ENCODE results near the gene RABAC1. TPM values are rescaled to one million over a fixed set of nuclear protein-coding genes. Genes with fewer than 3 reads are reported as not detected.

RABAC1 gene
- total and polyA plus RNA-seq, 2 of the 4 experiments (the other 2 are of a cell fraction): 117 to 276 TPM

GRCh38 chr19:41994994-41995958, 36.2 kb upstream of the RABAC1 start:
- dilution Hi-C loops (cut with HindIII; ENCODE audit: low sequenced_read_pairs, unreplicated experiment) (no loop called here), intact Hi-C loops (cut with micrococcal nuclease) (no loop called here), in situ Hi-C loops (cut with MboI; ENCODE audit: low sequenced_read_pairs) (no loop called here)
- Histone ChIP-seq H2AK5ac (ENCODE audit: low read depth, low read length) (no peak overlapping the region), H3K14ac (replicated peaks; ENCODE audit: low read depth, low read length) (no peak overlapping the region), H2BK5ac (ENCODE audit: low read depth, low read length, poor library complexity, severe bottlenecking) (no peak overlapping the region), H4K5ac (ENCODE audit: low read depth, low read length) (no peak overlapping the region), H3K79me1 (ENCODE audit: low read depth in 1 of 2, low read length in 2 of 2) (no peaks in the 10 kb centered on the region), H3K9ac (ENCODE audit: low read depth, low read length) (no peak overlapping the region), H3K4me1 (ENCODE audit: control insufficient read depth, insufficient read depth, low read length) (no peaks in the 10 kb centered on the region), H3K27ac (ENCODE audit: insufficient read depth, low read length) (no peak overlapping the region), H3K4me3 (ENCODE audit: insufficient read depth, low read depth, low read length) (no peak overlapping the region), H4K20me1 (ENCODE audit: insufficient read depth, low read length) (peaks cover 3% of the 10 kb centered on the region; the same call in 1 of the 2 replicates), H4K8ac (ENCODE audit: low read depth in 2 of 2, low read length in 2 of 2) (no peak overlapping the region), H3K27me3 (ENCODE audit: control insufficient read depth, insufficient read depth, low read length) (peaks cover 74% of the 10 kb centered on the region), H2AK9ac (replicated peaks; ENCODE audit: low read depth, low read length, poor library complexity) (no peak overlapping the region), H3K9me1 (ENCODE audit: insufficient read depth, low read length) (peaks cover 8% of the 10 kb centered on the region; the same call in 1 of the 2 replicates), H2BK15ac (ENCODE audit: low read depth, low read length) (no peak overlapping the region), H2BK120ac (ENCODE audit: low read depth, low read length) (no peak overlapping the region), H2AFZ (replicated peaks; ENCODE audit: low read length, poor library complexity) (peak overlapping the region; percentile 43), H3K18ac (ENCODE audit: low read depth, low read length) (no peak overlapping the region), H2BK20ac (ENCODE audit: low read depth, low read length) (no peak overlapping the region), H3K36me3 (ENCODE audit: control insufficient read depth, insufficient read depth, low read length) (no peaks in the 10 kb centered on the region), H3K4ac (ENCODE audit: low read depth, low read length) (no peak overlapping the region), H3K4me2 (ENCODE audit: low read depth, low read length) (no peak overlapping the region), H4K91ac (ENCODE audit: insufficient read depth, low read depth, low read length) (no peak overlapping the region), H3K56ac (ENCODE audit: extremely low read depth, insufficient read depth, low read length) (no peak overlapping the region), H3K9me3 (ENCODE audit: control insufficient read depth, insufficient read depth, low read length) (no peaks in the 10 kb centered on the region), H3K23ac (ENCODE audit: low read depth, low read length) (no peak overlapping the region)
- DNase-seq: no peak
- TF ChIP-seq MAFK (IDR thresholded peaks at IDR 0.05; ENCODE audit: low read depth, low read length) (no peak), RAD21 (IDR thresholded peaks at IDR 0.05; ENCODE audit: low read length) (no peak), CEBPB (IDR thresholded peaks at IDR 0.05; ENCODE audit: low read depth, low read length) (no peak), ELK1 (IDR thresholded peaks at IDR 0.05; ENCODE audit: borderline replicate concordance, low read depth, low read length) (no peak), CTCF (conservative IDR thresholded peaks at IDR 0.05; ENCODE audit: low read depth, low read length) (no peak), MAZ (IDR thresholded peaks at IDR 0.05; ENCODE audit: borderline replicate concordance, low read depth, low read length) (no peak), MXI1 (IDR thresholded peaks at IDR 0.05; ENCODE audit: borderline replicate concordance, low read depth, low read length) (no peak), SMC3 (IDR thresholded peaks at IDR 0.05; ENCODE audit: low read depth, low read length) (no peak), BHLHE40 (IDR thresholded peaks at IDR 0.05; ENCODE audit: low read depth, low read length) (no peak), CHD1 (IDR thresholded peaks at IDR 0.05; ENCODE audit: low read depth, low read length) (no peak), POLR2A (IDR thresholded peaks at IDR 0.05; ENCODE audit: low read depth, low read length) (no peak), NFE2L2 (IDR thresholded peaks at IDR 0.05; ENCODE audit: low read depth, low read length) (no peak)
- TF ChIP-seq, protein P1, sequence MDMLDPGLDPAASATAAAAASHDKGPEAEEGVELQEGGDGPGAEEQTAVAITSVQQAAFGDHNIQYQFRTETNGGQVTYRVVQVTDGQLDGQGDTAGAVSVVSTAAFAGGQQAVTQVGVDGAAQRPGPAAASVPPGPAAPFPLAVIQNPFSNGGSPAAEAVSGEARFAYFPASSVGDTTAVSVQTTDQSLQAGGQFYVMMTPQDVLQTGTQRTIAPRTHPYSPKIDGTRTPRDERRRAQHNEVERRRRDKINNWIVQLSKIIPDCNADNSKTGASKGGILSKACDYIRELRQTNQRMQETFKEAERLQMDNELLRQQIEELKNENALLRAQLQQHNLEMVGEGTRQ (IDR thresholded peaks at IDR 0.05; ENCODE audit: low read depth, low read length): no peak
- ATAC-seq (ENCODE audit: low read depth): no peak
- ChIA-PET CTCF (no interaction called here), POLR2A (ENCODE audit: unreplicated experiment) (no interaction called here)
- BruUV-seq (replicated peaks): no TSS peak
- 73 to 100% methylated on average over 2 to 13 of the region's 19 CpGs for WGBS, 2 experiments (ENCODE audit: extremely low coverage in 2 of 2, insufficient read length in 1 of 2)

All from IMR-90 (cell line).